ENCODE data around the gene SPRR4.
"Not testable (repeated sequence)": the region's sequence is repeated elsewhere in the genome, so short reads cannot be mapped to it uniquely, and the experiment has no call there.

The SPRR4 gene

GRCh38 chr1:152967201-152967600 lies 3.2 kb upstream of the SPRR4 start:
- DNase-seq (ENCODE audit: low spot score) = no peak

- DNase-seq (ENCODE audit: low spot score) = no peak
These were observed 2.2 kb upstream of the SPRR4 start for GRCh38 chr1:152968248-152968647.

- no peak for DNase-seq (ENCODE audit: low spot score)
These were observed 1.4 kb upstream of the SPRR4 start for GRCh38 chr1:152969036-152969435.

- no peak for DNase-seq (ENCODE audit: low spot score)
These were observed 1.9 kb downstream of the SPRR4 start for GRCh38 chr1:152972196-152972886.

- DNase-seq (ENCODE audit: low spot score) = no peak
These were observed 6.2 kb downstream of the SPRR4 start for GRCh38 chr1:152976688-152977087.

- DNase-seq (ENCODE audit: low spot score) = no peak
These were observed 7.2 kb downstream of the SPRR4 start for GRCh38 chr1:152977614-152978013.

- DNase-seq (ENCODE audit: low spot score) = no peak
These were observed 10.2 kb downstream of the SPRR4 start for GRCh38 chr1:152980676-152981075.

- no peak for DNase-seq (ENCODE audit: low spot score)
These were observed 10.9 kb downstream of the SPRR4 start for GRCh38 chr1:152981146-152981871.

- DNase-seq (ENCODE audit: low spot score) = no peak
These were observed 11.6 kb downstream of the SPRR4 start for GRCh38 chr1:152982076-152982475.

- DNase-seq (ENCODE audit: low spot score) = no peak
These were observed 12.8 kb downstream of the SPRR4 start for GRCh38 chr1:152983234-152983633.

- no peak for DNase-seq (ENCODE audit: low spot score)
These were observed 13.3 kb downstream of the SPRR4 start, which contains the start of gene SPRR1A for GRCh38 chr1:152983743-152984142. Gene SPRR1A, plus strand, starts transcription at chr1:152984081. Its CDS starts 1,150 bp downstream, at chr1:152985231.

- no peak for DNase-seq (ENCODE audit: low spot score)
These were observed 16.1 kb downstream of the SPRR4 start for GRCh38 chr1:152986578-152986977.

GRCh38 chr1:152993186-152993585 lies 22.7 kb downstream of the SPRR4 start:
- no peak for DNase-seq (ENCODE audit: low spot score)

- DNase-seq (ENCODE audit: low spot score) = no peak
These were observed 25.4 kb downstream of the SPRR4 start for GRCh38 chr1:152995842-152996241.

GRCh38 chr1:152996633-152997400 lies 26.4 kb downstream of the SPRR4 start:
- DNase-seq (ENCODE audit: low spot score) = no peak

- no peak for DNase-seq (ENCODE audit: low spot score)
These were observed 27.5 kb downstream of the SPRR4 start for GRCh38 chr1:152997901-152998300.

GRCh38 chr1:152998476-152998875 lies 28.0 kb downstream of the SPRR4 start:
- DNase-seq (ENCODE audit: low spot score) = no peak

GRCh38 chr1:152999818-153000217 lies 29.4 kb downstream of the SPRR4 start:
- no peak for DNase-seq (ENCODE audit: low spot score)

- no peak for DNase-seq (ENCODE audit: low spot score)
These were observed 29.8 kb downstream of the SPRR4 start for GRCh38 chr1:153000294-153000693.

- no peak for DNase-seq (ENCODE audit: low spot score)
These were observed 30.9 kb downstream of the SPRR4 start, which contains the start of gene SPRR3 for GRCh38 chr1:153001382-153001781. Gene SPRR3, plus strand, starts transcription at chr1:153001749. Its CDS starts 1,272 bp downstream, at chr1:153003021.

GRCh38 chr1:153011235-153011758 lies 40.8 kb downstream of the SPRR4 start:
- peak; percentile 55 for DNase-seq (ENCODE audit: low spot score)

- not testable (repeated sequence) for DNase-seq (ENCODE audit: low spot score)
These were observed 51.4 kb downstream of the SPRR4 start for GRCh38 chr1:153021829-153022228.
